Measurements from ENCODE around the gene PRKG1. TPM values are rescaled to one million over a fixed set of nuclear protein-coding genes. Genes with fewer than 3 reads are reported as not detected.

PRKG1 gene
- total and polyA plus RNA-seq, 2 of the 8 experiments (the other 6 are each of a cell fraction or from before 2014, with no cell fraction given) = 4.2 to 15.2 TPM

DNA sequence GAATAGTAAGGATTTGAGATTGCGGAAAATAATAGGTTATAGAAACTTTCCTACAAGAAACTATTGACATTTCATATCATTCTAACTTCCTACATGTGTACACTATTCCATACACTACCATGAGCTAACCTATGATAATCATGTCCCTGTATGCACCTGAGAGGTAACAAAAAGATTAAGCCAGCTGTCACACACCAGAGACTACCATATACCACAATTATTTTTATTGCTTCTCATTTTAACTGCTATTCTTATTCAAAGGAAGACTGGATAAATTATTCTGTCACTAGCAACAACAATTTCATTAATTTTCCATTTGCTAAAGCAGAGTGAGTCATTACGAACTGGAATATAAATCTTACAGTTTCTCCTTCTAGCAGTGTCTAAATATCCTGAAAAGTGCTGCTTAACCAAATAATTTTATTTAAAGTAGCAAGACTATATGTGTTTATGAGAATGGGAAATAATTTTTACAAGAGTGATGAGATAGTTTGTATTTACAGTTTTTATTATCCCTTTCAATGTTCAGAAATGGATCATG, 1004.2 kb downstream of the PRKG1 start (continued):
- no peak for TF ChIP-seq CTCF (IDR thresholded peaks at IDR 0.05; ENCODE audit: control extremely low read depth in 1 of 3, insufficient read depth in 1 of 3, low read depth in 1 of 3, low read length in 3 of 3)
- TF ChIP-seq RNF2 (IDR thresholded peaks at IDR 0.05; ENCODE audit: borderline replicate concordance, low read depth, low read length, missing control alignments, poor library complexity, severe bottlenecking) = no peak
- no peak for TF ChIP-seq BCL11A (IDR thresholded peaks at IDR 0.05; ENCODE audit: low read depth in 2 of 2, low read length in 2 of 2)
- TF ChIP-seq KDM1A (IDR thresholded peaks at IDR 0.05; ENCODE audit: borderline replicate concordance, low read length) = no peak
- no peak for TF ChIP-seq TAF1 (IDR thresholded peaks at IDR 0.05; ENCODE audit: low read depth, low read length)
- no peak for TF ChIP-seq RFX5 (IDR thresholded peaks at IDR 0.05; ENCODE audit: borderline replicate concordance, low read depth, low read length)
- TF ChIP-seq KDM4A (IDR thresholded peaks at IDR 0.05; ENCODE audit: low read depth, low read length, severe bottlenecking) = no peak
- TF ChIP-seq TBP (IDR thresholded peaks at IDR 0.05; ENCODE audit: low read depth, low read length) = no peak
- TF ChIP-seq CBX5 (IDR thresholded peaks at IDR 0.05; ENCODE audit: low read depth, low read length) = no peak
- no peak for TF ChIP-seq JUND (IDR thresholded peaks at IDR 0.05; ENCODE audit: low read length)

Data from H1 (cell line).